Gastroesophageal sphincter (tissue), 3 donors: ENCODE results near the gene BAIAP3.
"Not testable (repeated sequence)": the region's sequence is repeated elsewhere in the genome, so short reads cannot be mapped to it uniquely, and the experiment has no call there.

ENCODE experiments used
- CTCF ChIP-seq, 4 experiments: fragments of 200-600 bp in 2 of 4; fragments of 450-650 bp in 2 of 4; sonication (generic) in 1 of 4; IDR thresholded peaks; one replicate each; pipeline ENCODE4 v1.5.1; 2017 to 2019; ENCODE audit warnings: antibody characterized with exemption in 4 of 4, mild to moderate bottlenecking in 2 of 4, moderate library complexity in 2 of 4
- EP300 ChIP-seq: sonication (generic); formaldehyde crosslinking; IDR thresholded peaks from one replicate; pipeline ENCODE4 v1.6.1; 2017; ENCODE audit warnings: antibody characterized with exemption, mild to moderate bottlenecking
- POLR2A ChIP-seq, 2 donors: fragments of 450-650 bp; IDR thresholded peaks; one replicate each; pipeline ENCODE4 v1.6.1; 2017; ENCODE audit warnings: antibody characterized with exemption in 2 of 2, mild to moderate bottlenecking in 2 of 2, moderate library complexity in 1 of 2

GRCh38 chr16:1292208-1292607 lies 41.2 kb upstream of the BAIAP3 start:
- not testable (repeated sequence) for TF ChIP-seq EP300; POLR2A (IDR thresholded peaks at IDR 0.05); CTCF (IDR thresholded peaks at IDR 0.05)
